B cell (primary cell): Measurements from ENCODE around the gene PWWP2B. TPM values are rescaled to one million over a fixed set of nuclear protein-coding genes. Genes with fewer than 3 reads are reported as not detected.

Experiments used
- ATAC-seq: fragments of 200-7000 bp; cut with Tn5 transposase; one replicate; pipeline ENCODE4 v1.10.0; 2021; ENCODE audit warnings: low read depth, mild to moderate bottlenecking, moderate number of reproducible peaks, moderate library complexity
- CTCF ChIA-PET: fragments of 350-600 bp; sonication (Branson Sonifier 250); formaldehyde crosslinking; loops from one replicate; lab custom pipeline; 2021; ENCODE audit warnings: antibody characterized with exemption, inconsistent platforms; lab: Charles Lee
- POLR2A ChIA-PET: fragments of 350-600 bp; sonication (Branson Sonifier 250); formaldehyde crosslinking; loops from one replicate; lab custom pipeline; 2021; ENCODE audit warnings: antibody characterized with exemption; lab: Charles Lee
- DNase-seq: peaks from one replicate; pipeline ENCODE4 v3.0.0; 2013
- H2AFZ ChIP-seq: 2 replicates; pipeline ENCODE4 v1.6.1; 2012; ENCODE audit warnings: mild to moderate bottlenecking, low read depth, low read length; ENCODE audit not compliant: insufficient read depth, poor library complexity, severe bottlenecking
- H3K27ac ChIP-seq, 2 donors: 1 replicate in 1 of 2; 2 replicates in 1 of 2; pipeline ENCODE4 v1.5.1; 2012 to 2013; ENCODE audit warnings: low read length in 2 of 2, mild to moderate bottlenecking in 2 of 2, moderate library complexity in 1 of 2
- H3K27me3 ChIP-seq, 4 experiments: fragments of 200-600 bp in 1 of 4; sonication (generic) in 1 of 4; replicated peaks in 1 of 4; 1 replicate in 2 of 4; 2 replicates in 2 of 4; pipeline versions ENCODE4 v1.6.1 to v1.7.0; 2013 to 2016; ENCODE audit warnings: low read length in 3 of 4, mild to moderate bottlenecking in 2 of 4, mixed read lengths in 1 of 4, moderate library complexity in 1 of 4; ENCODE audit not compliant: insufficient read depth in 4 of 4, control insufficient read depth in 3 of 4; ENCODE audit errors: control extremely low read depth in 1 of 4
- H3K36me3 ChIP-seq, 2 experiments: replicated peaks in 1 of 2; 1 replicate in 1 of 2; 2 replicates in 1 of 2; pipeline versions ENCODE4 v1.6.1 to v1.7.1; 2013; ENCODE audit warnings: low read length in 1 of 2; ENCODE audit not compliant: insufficient read depth in 2 of 2, control insufficient read depth in 1 of 2; ENCODE audit errors: control extremely low read depth in 1 of 2, extremely low read depth in 1 of 2
- H3K4me1 ChIP-seq, 2 donors: fragments of 200-600 bp in 1 of 2; sonication (generic) in 1 of 2; 1 replicate in 1 of 2; 2 replicates in 1 of 2; pipeline versions ENCODE4 v1.5.1 to v1.6.1; 2013 to 2017; ENCODE audit warnings: low read length in 2 of 2; ENCODE audit not compliant: control insufficient read depth in 2 of 2, insufficient read depth in 2 of 2
- H3K4me2 ChIP-seq: replicated peaks from 2 replicates; pipeline ENCODE3; 2012; ENCODE audit warnings: mild to moderate bottlenecking, low read depth, low read length; ENCODE audit not compliant: poor library complexity, severe bottlenecking
- H3K4me3 ChIP-seq, 5 experiments: fragments of 200-600 bp in 1 of 5; sonication (generic) in 1 of 5; 1 replicate in 3 of 5; 2 replicates in 2 of 5; pipeline versions ENCODE4 v1.5.1 to v1.7.0; 2011 to 2016; ENCODE audit warnings: low read length in 4 of 5, mild to moderate bottlenecking in 4 of 5, low read depth in 2 of 5, control low read depth in 1 of 5, moderate library complexity in 1 of 5; ENCODE audit not compliant: insufficient read depth in 1 of 5; ENCODE audit errors: control extremely low read depth in 1 of 5, extremely low read depth in 1 of 5
- H3K79me2 ChIP-seq: fragments of 200-600 bp; sonication (generic); one replicate; pipeline ENCODE4 v1.6.0; 2016; ENCODE audit warnings: low read length; ENCODE audit not compliant: control insufficient read depth, insufficient read depth
- H3K9ac ChIP-seq: fragments of 200-600 bp; sonication (generic); 2 replicates; pipeline ENCODE4 v1.6.1; 2017; ENCODE audit warnings: mild to moderate bottlenecking, low read length, moderate library complexity
- H3K9me3 ChIP-seq, 3 donors: one replicate each; pipeline versions ENCODE4 v1.6.1 to v1.7.1; 2013; ENCODE audit warnings: low read length in 2 of 3; ENCODE audit not compliant: control insufficient read depth in 2 of 3, insufficient read depth in 1 of 3; ENCODE audit errors: control extremely low read depth in 1 of 3
- H4K20me1 ChIP-seq: 2 replicates; pipeline ENCODE4 v1.6.0; 2012; ENCODE audit warnings: mild to moderate bottlenecking, low read length; ENCODE audit not compliant: insufficient read depth, control insufficient read depth, poor library complexity, severe bottlenecking
- H3K27ac Mint-ChIP-seq: one replicate; pipeline ENCODE4 v1.8.0; 2021; ENCODE audit warnings: mixed read lengths
- H3K27me3 Mint-ChIP-seq: one replicate; pipeline ENCODE4 v1.8.0; 2021; ENCODE audit warnings: mixed read lengths
- H3K4me1 Mint-ChIP-seq: one replicate; pipeline ENCODE4 v1.8.0; 2021; ENCODE audit warnings: mixed read lengths
- H3K4me3 Mint-ChIP-seq: one replicate; pipeline ENCODE4 v1.8.0; 2021; ENCODE audit warnings: mixed read lengths
- H3K9me3 Mint-ChIP-seq: one replicate; pipeline ENCODE4 v1.8.0; 2022; ENCODE audit warnings: mixed read lengths; ENCODE audit not compliant: insufficient read depth
- CTCF ChIP-seq: fragments of 200-600 bp; IDR thresholded peaks from one replicate; pipeline ENCODE4 v1.8.0; 2022; ENCODE audit warnings: antibody characterized with exemption, mild to moderate bottlenecking
- EZH2 ChIP-seq: IDR thresholded peaks from 2 replicates; pipeline ENCODE4 v1.6.1; 2012; ENCODE audit warnings: borderline replicate concordance, low read depth, mild to moderate bottlenecking, moderate library complexity, low read length; ENCODE audit not compliant: insufficient read depth, poor library complexity, severe bottlenecking
- WGBS: methylation state at CpG from one replicate; pipeline ENCODE4 v1.1.5; 2013; ENCODE audit warnings: missing lambda C conversion rate; ENCODE audit not compliant: insufficient coverage; 5-methylcytosine and 5-hydroxymethylcytosine counted together
- intact Hi-C: fragments of 100-400 bp; cut with micrococcal nuclease; formaldehyde crosslinking; loops from one replicate; pipeline ENCODE4 v1.10.0; 2022
- polyA plus RNA-seq: library from polyadenylated mRNA; depleted of rRNA; stranded (reverse); fragments of >200 nt; gene quantifications from 2 replicates; pipeline ENCODE4 v1.2.3, GENCODE V29; 2012
- total RNA-seq, 2 donors: library from RNA; stranded (reverse); fragments of 120-200 nt in 1 of 2; gene quantifications; 1 replicate in 1 of 2; 2 replicates in 1 of 2; pipeline versions ENCODE4 v1.2.3 to v1.2.4, GENCODE V29; 2013 to 2022

Gene PWWP2B
- total and polyA plus RNA-seq, 2 donors (not counting 1 experiment from before 2014, with no cell fraction given), result 13.6 to 34.4 TPM

GRCh38 chr10:132459301-132460003 lies 62.5 kb downstream of the PWWP2B start:
- Histone ChIP-seq H3K4me3 (no peak overlapping the region), H3K4me1 (peaks cover 4% of the 10 kb centered on the region in 2 donors), H3K27ac (no peak overlapping the region), H3K9ac (no peak overlapping the region), H3K79me2 (no peaks in the 10 kb centered on the region), H3K27me3 (peaks cover 0 to 5% (median 0%) of the 10 kb centered on the region in 4 experiments), H2AFZ (no peak overlapping the region), H3K36me3 (no peaks in the 10 kb centered on the region), H3K9me3 (no peaks in the 10 kb centered on the region), H3K4me2 (no peak overlapping the region), H4K20me1 (no peaks in the 10 kb centered on the region)
- ATAC-seq, result no peak
- CTCF ChIA-PET, result interaction anchor here (0.6 to 5.0 kb wide), 24 partner anchors 13 to 234 kb away, joined by 3 to 59 read pairs (median 4); no protein-coding TSS in a partner anchor
- Mint-ChIP-seq H3K4me1 (peaks cover 2% of the 10 kb centered on the region), H3K9me3 (no peaks in the 10 kb centered on the region), H3K4me3 (no peak overlapping the region), H3K27me3 (no peaks in the 10 kb centered on the region), H3K27ac (no peak overlapping the region)
- peak; percentile 24 for DNase-seq
- POLR2A ChIA-PET, result no interaction called here
- 92% methylated on average over 21 of the region's 23 CpGs for WGBS
- TF ChIP-seq CTCF (no peak), EZH2 (no peak)
- intact Hi-C loops, result loop anchor here (10.0 kb wide), 1 partner anchor 575 kb away; no protein-coding TSS in a partner anchor

- Mint-ChIP-seq H3K27me3 (no peaks in the 10 kb centered on the region), H3K4me3 (no peak overlapping the region), H3K9me3 (no peaks in the 10 kb centered on the region), H3K4me1 (peaks cover 2% of the 10 kb centered on the region), H3K27ac (no peak overlapping the region)
- TF ChIP-seq EZH2 (no peak), CTCF (no peak)
- H3K79me2 ChIP-seq, result no peaks in the 10 kb centered on the region
- no peak overlapping the region for H3K4me2 ChIP-seq
- no peak for DNase-seq
- H3K27me3 ChIP-seq, result peaks cover 0 to 5% (median 0%) of the 10 kb centered on the region in 4 experiments
- H3K27ac ChIP-seq, result no peak overlapping the region
- CTCF ChIA-PET, result interaction anchor here (0.6 to 5.0 kb wide), 16 partner anchors 17 to 234 kb away, joined by 3 to 59 read pairs (median 4); no protein-coding TSS in a partner anchor
- H3K4me3 ChIP-seq, result no peak overlapping the region
- H3K9ac ChIP-seq, result no peak overlapping the region
- H2AFZ ChIP-seq, result no peak overlapping the region
- intact Hi-C loops, result no loop called here
- no peak for ATAC-seq
- 86% methylated on average over 13 of the region's 15 CpGs for WGBS
- POLR2A ChIA-PET, result no interaction called here
- no peaks in the 10 kb centered on the region for H4K20me1 ChIP-seq
- no peaks in the 10 kb centered on the region for H3K36me3 ChIP-seq
- peaks cover 4% of the 10 kb centered on the region in 2 donors for H3K4me1 ChIP-seq
- no peaks in the 10 kb centered on the region for H3K9me3 ChIP-seq
Measured at GRCh38 chr10:132460071-132460470, 63.1 kb downstream of the PWWP2B start.
